HL-60 (cell line): ENCODE data around the gene ARFIP1.
"Not testable (repeated sequence)": the region's sequence is repeated elsewhere in the genome, so short reads cannot be mapped to it uniquely, and the experiment has no call there.

ENCODE experiments used
- DNase-seq, 2 experiments: peaks; one replicate each; pipeline ENCODE4 v3.0.0-alpha.2; 2010 to 2020; ENCODE audit warnings: low read depth in 1 of 2, low spot score in 1 of 2
- H3K27ac ChIP-seq: fragments of 250-450 bp; sonication (Bioruptor Pico); replicated peaks from 2 replicates; pipeline ENCODE4 v1.5.1; 2020; ENCODE audit warnings: mild to moderate bottlenecking, moderate library complexity
- H3K27me3 ChIP-seq: fragments of 250-450 bp; sonication (Bioruptor Pico); 2 replicates; pipeline ENCODE4 v1.5.1; 2021; ENCODE audit warnings: mild to moderate bottlenecking, moderate library complexity; ENCODE audit not compliant: insufficient read depth, poor library complexity, severe bottlenecking
- H3K4me3 ChIP-seq: replicated peaks from 2 replicates; pipeline ENCODE4 v1.5.1; 2011; ENCODE audit warnings: mild to moderate bottlenecking, control low read depth, low read length; ENCODE audit not compliant: insufficient read depth
- CTCF ChIP-seq: IDR thresholded peaks from one replicate; pipeline ENCODE4 v1.5.1; 2011; ENCODE audit warnings: low read length, control low read depth, inconsistent platforms; ENCODE audit not compliant: insufficient read depth
- GABPA ChIP-seq: IDR thresholded peaks from 2 replicates; pipeline ENCODE4 v1.6.1; 2012; ENCODE audit warnings: low read depth
- POLR2AphosphoS5 ChIP-seq: IDR thresholded peaks from 2 replicates; pipeline ENCODE4 v1.6.1; 2012; ENCODE audit warnings: low read depth
- REST ChIP-seq: IDR thresholded peaks from 2 replicates; pipeline ENCODE4 v1.6.1; 2012; ENCODE audit warnings: low read depth; ENCODE audit not compliant: insufficient replicate concordance
- SPI1 ChIP-seq: IDR thresholded peaks from 2 replicates; pipeline ENCODE4 v1.6.1; 2012; ENCODE audit warnings: low read depth, mild to moderate bottlenecking, borderline replicate concordance

Gene ARFIP1

GRCh38 chr4:152892974-152893373, 113.2 kb downstream of the ARFIP1 start:
- no peak for TF ChIP-seq SPI1
- TF ChIP-seq REST = no peak
- TF ChIP-seq CTCF = no peak
- no peak for TF ChIP-seq GABPA
- no peak for TF ChIP-seq POLR2AphosphoS5
- DNase-seq = no peak
- Histone ChIP-seq H3K27ac (peak overlapping the region; percentile 7; the same call in 1 of the 2 replicates), H3K27me3 (no peaks in the 10 kb centered on the region), H3K4me3 (no peak overlapping the region)

GRCh38 chr4:152894673-152895072, 114.9 kb downstream of the ARFIP1 start:
- H3K27me3 ChIP-seq = no peaks in the 10 kb centered on the region
- peak in 1 of 2 experiments; percentile 21 for DNase-seq
- TF ChIP-seq CTCF (no peak), POLR2AphosphoS5 (no peak), SPI1 (no peak), GABPA (no peak), REST (no peak)
- peak overlapping the region; percentile 4; the same call in 1 of the 2 replicates for H3K27ac ChIP-seq
- no peak overlapping the region for H3K4me3 ChIP-seq

- DNase-seq = peak; percentile 19 to 75
- TF ChIP-seq CTCF (no peak), GABPA (no peak), REST (no peak), POLR2AphosphoS5 (no peak; the same call in 1 of the 2 replicates)
- H3K27ac ChIP-seq = peak overlapping the region; percentile 70
- H3K27me3 ChIP-seq = no peaks in the 10 kb centered on the region
- H3K4me3 ChIP-seq = no peak overlapping the region
Observed at GRCh38 chr4:152896811-152897210, 117.1 kb downstream of the ARFIP1 start.

GRCh38 chr4:152898133-152898532, 118.4 kb downstream of the ARFIP1 start:
- DNase-seq, H3K4me3 ChIP-seq, H3K27me3 ChIP-seq: not testable (repeated sequence)
- H3K27ac ChIP-seq = peak overlapping the region; percentile 70; the same call in 1 of the 2 replicates
